HG03108 (cell line): ENCODE data around the gene GALNT9.

Experiments used
- ATAC-seq: cut with Tn5 transposase; IDR thresholded peaks from one replicate; pipeline ENCODE4 v1.9.1; 2021; ENCODE audit warnings: moderate library complexity; ENCODE audit not compliant: unreplicated experiment

The GALNT9 gene

DNA sequence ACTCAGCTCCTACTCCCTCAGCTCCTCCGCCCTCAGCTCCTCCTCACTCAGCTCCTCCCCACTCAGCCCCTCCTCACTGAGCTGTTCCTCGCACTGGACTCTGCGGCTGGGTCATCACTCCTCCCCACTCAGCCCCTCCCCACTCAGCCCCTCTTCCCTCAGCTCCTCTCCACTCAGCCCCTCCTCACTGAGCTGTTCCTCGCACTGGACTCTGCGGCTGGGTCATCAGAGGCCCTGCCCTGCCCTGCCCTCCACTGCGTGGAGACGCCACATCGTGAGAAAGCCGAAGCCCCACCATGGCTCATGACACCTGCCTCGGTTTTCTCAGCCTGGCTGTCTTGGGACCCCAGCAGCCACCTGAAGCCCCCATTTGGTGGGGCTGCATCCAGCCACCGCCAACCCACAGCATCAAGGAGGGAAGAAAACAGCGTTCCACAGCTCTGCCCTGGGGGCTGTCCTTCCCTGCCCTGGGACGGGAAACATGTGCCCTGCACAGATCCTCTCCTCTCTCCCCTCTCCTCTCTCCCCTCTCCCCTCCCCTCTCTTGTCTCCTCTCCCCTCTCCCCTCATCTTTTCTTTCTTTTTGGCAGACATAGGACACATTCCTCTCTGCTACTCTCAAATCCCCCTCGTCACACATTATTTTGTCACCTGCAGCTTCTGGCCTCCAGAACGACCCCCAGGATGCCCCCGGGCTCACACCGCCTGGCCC, 167.4 kb downstream of the GALNT9 start:
- no peak for ATAC-seq

DNA sequence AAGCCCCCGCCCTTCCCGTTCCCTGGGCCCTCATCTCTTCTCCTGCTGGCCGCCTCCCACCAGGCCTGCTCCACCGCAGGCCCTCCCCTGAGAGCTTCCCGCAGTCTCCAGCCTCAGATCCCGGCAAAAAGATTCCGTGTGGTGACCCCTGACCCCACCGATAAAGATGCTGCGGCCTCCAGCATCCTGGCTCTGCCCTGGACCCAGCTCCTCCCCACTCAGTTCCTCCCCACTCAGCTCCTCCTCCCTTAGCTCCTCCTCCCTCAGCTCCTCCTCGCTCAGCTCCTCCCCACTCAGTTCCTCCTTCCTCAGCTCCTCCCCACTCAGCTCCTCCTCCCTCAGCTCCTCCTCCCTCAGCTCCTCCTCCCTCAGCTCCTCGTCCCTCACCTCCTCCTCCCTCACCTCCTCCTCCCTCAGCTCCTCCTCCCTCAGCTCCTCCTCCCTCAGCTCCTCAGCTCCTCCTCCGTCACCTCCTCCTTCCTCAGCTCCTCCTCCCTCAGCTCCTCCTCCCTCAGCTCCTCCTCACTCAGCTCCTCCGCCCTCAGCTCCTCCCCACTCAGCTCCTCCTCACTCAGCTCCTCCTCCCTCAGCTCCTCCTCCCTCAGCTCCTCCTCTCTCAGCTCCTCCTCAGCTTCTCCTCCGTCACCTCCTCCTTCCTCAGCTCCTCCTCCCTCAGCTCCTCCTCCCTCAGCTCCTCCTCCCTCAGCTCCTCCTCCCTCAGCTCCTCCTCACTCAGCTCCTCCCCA, 168.2 kb downstream of the GALNT9 start:
- no peak for ATAC-seq

DNA sequence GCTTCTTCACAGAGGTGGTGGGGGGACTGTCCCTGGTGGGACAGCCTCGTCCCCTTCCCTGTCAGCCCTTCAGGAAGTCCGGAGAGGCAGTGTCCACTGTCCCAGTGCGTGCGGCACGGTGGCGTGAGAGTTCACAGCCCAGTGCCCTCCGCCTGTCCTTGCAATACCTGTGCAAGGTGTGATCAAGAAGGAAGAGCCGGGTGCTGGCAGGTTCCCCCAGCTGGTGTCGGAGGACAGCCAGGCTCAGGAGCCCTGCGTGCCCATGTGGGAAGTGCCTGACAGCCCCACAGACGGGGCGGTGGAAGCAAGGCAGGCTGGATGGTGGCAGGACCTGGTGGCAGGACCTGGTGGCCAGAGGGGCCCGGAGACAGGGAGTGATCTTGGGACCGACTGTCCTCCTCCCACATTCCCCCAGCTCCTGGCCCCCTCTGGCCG, 168.8 kb downstream of the GALNT9 start:
- ATAC-seq: no peak

DNA sequence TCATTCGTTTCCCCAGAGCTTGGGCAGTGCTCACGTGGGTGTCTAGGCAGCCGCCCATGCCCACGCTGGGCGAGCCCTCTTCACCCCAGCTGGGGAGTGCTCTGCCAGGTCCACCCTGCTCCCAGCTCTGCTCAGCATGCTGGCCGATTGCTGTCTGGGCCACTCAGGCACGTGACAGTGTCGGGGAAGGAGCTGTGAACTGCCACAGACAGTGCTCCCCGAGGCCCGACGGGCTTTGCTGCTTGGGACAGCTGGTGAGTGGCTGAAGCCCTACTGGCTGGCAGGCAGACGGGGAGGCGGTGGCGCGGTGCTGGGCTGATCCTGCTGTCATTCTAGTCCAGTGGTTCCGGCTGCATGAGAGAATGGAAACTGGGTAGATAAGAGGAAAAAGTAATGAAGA, 169.4 kb downstream of the GALNT9 start:
- no peak for ATAC-seq

DNA sequence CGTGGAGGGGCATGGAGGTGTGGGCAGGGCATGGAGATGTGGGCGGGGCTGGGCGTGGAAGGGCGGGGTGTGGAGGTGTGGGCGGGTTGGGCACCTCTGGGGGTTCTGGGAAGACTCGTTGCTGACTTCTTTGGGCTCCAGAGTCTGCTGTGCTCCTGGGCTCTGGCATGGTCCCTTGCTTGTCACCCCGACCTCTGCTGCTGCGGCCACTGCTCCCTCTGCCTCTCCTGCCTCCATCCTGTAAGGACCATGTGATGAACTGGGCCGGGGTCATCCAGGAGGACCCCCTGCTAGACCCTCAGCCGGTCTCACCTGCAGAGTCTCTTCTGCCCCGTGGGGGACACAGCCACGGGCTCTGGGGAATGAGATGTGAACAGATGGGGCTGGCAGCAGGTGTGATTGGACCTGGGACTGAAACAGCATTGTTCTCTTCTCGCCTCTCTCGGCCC, 169.8 kb downstream of the GALNT9 start:
- no peak for ATAC-seq

DNA sequence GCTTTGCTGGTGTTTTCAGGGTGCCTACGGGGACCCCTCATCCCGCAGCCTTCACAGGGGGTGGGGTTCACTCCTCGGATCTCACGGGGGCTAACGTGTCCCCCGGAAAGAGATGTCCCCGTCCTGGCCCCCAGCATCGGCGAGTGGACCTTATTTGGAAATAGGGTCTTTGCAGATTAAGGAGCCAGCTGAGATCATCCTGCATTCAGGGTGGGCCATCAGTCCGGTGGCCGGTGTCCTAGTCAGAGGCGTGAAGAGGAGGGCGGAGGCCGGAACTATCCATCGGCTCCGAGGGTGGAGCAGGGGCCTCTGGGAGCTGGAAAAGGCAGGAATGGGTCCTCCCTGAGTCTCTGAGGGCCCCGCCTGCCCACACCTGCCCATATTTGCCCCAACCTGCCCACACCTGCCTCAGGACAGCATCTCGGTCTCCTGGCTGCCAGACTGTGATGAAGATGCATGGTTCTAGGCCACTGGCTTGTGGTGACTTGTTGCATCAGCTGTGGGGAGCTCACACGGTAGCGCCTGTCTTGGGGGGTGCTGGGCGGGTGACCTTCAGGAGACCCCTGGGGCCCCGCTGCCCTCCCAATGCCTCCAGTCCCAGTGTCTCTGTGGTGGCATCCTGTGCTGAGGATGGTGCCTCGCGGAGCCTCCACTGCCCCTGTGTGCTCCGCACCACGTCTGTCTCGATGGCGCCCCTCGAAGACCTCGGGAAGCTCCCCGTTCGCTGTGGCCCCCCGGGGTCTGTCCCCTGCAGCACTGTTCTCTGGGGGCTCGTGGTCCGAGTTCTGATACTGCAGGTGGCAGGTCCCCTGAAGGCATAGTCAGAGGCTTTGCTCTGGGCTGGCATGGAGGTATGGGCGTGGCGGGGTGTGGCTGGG, 170.5 kb downstream of the GALNT9 start:
- ATAC-seq: no peak

DNA sequence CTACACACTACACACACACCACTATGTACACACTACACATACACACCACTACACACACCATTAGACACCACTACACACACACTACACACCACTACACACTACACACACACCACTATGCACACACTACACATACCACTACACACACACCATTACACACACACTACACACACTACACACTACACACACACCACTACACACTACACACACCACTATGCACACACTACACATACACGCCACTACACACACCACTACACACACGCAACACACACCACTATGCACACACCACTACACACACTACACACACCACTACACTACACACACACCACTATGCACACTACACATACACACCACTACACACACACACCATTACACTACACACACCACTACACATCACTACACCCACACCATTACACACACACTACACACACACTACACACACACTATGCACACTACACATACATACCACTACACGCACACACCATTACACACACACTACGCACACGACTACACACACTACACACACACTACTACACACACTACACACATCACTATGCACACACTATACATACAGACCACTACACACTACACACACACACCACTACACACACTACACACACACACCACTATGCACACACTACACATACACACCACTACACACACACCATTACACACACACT, 171.5 kb downstream of the GALNT9 start:
- ATAC-seq: no peak

DNA sequence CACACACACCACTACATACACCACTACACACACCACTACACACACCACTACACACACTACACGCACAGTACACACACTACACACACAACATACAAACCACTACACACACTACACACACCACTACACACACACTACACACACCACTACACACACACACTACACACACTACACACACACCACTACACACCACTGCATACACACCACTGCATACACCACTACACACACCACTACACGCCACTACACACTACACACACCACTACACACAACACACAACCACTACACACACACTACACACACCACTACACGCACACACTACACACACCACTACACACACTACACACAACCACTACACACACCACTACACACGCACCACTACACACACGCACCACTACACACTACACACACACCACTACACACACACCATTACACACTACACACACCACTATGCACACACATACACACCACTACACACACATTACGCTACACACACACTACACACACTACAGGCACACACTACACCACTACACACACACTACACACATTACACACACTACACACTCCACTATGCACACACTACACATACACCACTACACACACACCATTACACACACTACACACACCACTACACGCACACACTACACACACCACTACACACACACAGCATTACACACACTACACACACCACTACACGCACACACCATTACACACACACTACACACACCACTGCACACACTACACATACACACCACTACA, 172.6 kb downstream of the GALNT9 start:
- ATAC-seq: no peak

DNA sequence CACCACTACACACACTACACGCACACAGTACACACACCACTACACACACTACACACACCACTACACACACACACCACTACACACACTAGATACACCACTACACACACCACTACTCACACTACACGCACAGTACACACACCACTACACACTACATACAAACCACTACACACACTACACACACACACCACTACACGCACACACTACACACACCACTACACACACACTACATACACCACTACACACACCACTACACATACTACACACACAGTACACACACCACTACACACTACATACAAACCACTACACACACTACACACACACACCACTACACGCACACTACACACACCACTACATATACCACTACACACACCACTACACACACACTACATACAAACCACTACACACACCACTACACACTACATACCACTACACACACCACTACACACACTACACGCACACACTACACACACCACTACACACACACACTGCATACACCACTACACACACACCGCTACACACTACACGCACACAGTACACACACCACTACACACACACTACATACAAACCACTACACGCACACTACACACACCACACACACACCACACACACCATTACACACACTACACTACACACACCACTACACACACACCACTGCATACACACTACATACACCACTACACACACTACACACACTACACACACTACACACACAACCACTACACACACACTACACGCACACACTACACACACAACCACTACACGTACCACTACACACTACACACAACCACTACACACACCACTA, 173.4 kb downstream of the GALNT9 start:
- no peak for ATAC-seq

DNA sequence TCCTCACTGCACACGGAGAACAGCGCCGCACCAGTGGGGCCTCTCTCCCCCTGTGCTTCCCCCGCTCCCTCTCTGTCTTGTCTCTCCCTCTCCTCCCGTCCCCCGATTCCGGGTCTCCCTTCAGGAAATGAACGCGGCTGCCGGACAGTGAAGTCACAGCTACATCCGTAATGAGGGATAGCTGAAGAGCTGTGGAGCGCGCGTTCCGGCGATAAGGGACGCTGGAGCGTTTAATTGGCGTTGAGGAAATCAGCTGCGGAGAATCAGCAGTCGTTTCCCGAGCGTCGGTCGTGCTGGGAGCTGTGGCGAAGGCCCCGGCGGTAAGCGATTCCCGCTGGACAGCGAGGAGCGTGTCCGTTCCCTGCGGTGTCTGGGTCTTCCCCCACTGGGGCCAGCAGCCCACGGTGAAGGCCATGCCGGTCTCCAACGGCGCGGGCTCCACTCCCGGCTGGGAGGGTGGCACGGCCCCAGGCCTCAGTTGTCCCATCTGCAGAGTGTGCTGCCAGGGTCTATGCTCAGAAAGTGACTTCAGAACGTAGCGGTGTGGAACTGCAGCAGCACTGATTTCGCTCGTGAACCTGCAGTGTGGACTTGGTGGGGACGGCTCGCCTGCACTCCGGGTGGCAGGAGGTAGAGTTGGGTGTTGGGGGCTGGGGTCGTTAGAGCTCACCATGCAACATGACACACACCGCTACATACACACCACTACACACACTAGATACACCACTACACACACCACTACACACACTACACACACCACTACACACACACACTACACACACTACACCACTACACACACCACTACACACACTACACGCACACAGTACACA, 174.2 kb downstream of the GALNT9 start:
- no peak for ATAC-seq

DNA sequence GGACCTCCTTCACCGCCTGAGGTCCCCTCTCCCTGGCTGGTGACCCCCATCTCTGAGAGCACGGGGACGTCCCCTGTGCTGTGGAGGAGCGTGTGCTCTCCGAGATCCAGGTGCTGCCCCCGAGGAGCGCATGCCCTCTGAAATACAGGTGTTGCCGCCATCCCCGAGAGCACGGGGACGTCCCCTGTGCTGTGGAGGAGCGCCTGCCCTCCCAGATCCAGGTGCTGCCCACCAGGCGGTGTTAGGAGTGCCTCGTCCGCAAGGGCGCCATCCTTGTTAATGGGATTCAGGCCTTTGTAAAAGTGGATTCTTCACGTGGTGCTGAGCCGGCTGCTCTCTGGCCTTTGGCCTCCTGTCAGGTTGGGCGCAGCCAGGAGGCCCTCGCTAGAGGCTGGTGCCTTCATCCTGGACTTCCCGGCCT, 175.0 kb downstream of the GALNT9 start:
- ATAC-seq: peak; percentile 28

DNA sequence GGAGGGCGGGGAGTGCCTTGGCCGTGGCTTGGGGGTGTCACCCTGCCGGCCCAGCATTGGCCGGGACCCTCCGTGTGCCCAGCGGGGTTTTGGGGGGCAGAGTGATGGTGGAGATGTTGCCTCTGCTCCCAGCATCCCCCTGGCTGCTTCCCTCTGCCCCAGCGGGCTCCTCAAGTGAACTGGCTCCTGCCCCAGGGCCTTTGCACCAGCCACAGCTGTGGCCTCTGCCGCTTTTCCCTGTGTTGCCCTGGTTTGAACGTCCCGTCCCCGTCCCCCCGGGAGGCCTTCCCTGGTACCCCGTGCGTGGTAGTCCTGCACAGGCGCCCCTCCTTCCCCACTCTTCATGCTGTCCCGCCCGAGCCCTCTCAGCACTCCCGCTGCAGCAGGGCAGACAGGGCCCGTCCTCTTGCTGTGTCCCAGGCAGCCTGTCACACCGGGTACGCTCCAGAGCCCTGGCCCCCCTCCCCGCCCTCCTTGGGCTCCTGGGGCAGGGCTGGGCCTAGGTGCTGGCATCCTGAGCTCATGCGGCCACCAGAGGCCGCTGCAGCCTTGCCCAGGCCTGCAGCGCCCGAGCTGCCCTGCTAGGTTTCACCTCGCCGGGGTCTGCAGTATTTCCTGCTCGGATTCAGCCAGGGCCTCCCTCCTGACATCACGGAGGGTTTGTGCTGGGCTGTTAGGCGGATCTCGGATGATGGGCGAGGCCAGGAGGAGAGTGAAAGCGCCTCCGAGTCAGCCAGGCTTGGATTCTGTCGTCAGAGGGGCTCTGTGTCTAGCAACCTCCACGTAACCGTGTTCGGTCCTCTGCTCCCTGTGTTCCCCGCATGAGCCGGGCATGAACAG, 175.7 kb downstream of the GALNT9 start:
- ATAC-seq: peak; percentile 70

DNA sequence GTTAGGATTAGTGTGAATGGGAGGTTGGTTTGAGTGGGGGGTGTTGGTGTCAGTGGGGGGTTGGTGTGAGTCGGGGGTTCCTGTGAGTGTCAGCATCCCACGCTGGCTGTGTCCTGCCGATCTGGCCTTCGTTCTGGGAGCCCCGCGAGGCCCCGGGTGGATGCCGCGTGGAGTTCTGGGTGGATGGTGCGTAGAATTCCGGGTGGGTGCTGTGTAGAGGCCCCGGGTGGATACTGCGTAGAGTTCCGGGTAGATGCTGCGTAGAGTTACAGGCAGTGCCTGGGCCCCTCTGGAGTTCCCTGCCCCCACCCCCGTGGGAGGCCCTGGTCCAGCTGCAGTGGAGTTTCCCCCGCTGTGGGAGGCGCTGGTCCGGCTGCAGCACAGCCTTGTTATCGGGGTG, 176.4 kb downstream of the GALNT9 start:
- ATAC-seq: no peak

DNA sequence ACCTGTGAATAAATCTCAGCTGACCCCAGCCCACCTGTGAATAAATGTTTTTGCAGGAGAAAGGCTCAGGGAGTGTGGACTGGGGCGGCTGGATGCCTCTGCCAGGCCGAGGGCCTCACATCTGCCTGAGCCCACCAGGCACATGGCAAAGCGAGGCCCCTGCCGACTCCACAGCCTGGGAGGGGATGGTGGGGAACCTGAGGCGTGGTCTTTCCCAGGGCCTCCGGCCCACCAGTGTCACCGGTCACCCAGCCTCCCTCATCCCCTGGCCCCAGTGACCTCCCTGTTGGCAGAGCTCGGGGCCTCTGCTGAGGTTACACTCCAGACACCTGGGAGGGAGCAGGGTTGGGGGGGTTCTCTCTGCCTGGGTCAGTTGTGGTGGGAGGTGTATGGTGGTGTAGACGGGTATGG, 177.0 kb downstream of the GALNT9 start:
- ATAC-seq: no peak

DNA sequence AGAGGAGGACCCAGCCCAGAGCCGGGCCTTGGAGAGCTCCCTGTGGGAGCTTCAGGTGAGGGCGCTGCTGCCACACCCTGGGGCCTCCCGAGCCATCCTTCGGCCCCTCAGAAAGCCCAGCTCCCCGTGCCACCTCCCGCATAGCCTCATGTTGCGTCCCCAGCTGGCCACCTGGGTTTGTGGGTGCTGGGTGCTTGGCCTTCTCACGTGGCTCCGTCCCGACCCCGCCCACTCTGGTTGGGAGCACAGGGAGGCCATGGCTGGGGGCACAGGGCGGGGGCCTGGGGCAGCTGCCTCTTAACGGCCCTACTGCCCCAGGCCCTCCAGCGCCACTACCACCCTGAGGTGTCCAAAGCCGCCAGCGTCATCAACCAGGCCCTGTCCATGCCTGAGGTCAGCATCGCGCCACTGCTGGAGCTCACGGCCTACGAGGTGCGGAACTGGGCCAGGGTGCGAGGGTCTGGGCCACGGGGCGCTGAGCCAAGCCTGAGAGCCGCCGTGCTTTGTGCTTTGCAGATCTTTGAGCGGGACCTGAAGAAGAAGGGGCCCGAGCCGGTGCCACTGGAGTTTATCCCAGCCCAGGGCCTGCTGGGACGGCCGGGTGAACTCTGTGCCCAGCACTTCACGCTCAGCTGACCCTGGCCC, 177.5 kb downstream of the GALNT9 start:
- no peak for ATAC-seq

DNA sequence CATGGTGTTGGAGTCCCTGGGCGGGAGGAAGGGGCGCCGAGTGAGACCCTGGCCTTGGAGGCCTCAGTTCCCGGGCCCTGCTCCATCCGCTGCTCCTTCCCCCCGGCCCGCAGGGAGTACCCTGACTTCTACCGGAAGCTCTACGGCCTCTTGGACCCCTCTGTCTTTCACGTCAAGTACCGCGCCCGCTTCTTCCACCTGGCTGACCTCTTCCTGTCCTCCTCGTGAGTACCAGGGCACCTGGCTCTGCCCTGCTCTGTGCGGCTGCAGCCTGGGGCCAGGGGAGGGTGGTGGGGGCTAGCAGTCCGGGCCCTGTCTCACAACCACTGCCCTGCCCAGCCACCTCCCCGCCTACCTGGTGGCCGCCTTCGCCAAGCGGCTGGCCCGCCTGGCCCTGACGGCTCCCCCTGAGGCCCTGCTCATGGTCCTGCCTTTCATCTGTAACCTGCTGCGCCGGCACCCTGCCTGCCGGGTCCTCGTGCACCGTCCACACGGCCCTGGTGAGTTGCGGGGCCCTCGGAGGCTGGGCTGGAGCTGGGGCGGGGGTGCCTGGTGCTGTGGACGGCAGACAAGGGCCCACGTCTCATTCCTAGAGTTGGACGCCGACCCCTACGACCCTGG, 178.1 kb downstream of the GALNT9 start:
- no peak for ATAC-seq

DNA sequence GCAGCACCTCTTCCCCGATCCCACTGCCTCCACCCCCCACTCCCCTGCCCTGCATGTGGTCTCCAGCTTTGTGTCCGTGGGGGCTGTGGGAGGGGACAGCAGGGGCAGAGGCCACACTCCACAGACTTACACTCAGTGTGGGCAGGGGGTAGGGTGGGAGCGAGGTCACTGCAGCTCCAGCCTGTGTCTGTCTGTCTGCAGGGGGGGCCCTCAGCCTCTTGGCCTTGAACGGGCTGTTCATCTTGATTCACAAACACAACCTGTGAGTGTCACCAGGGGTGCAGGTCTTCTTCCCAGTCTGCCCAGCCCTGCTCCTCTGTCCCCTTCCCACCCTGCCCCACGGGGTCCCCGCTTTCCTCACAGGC, 178.6 kb downstream of the GALNT9 start:
- no peak for ATAC-seq
